ENCODE measurements around the gene IRX5. TPM values are rescaled to one million over a fixed set of nuclear protein-coding genes. Genes with fewer than 3 reads are reported as not detected.

IRX5 gene
- total RNA-seq, 3 donors from 2014 or later (not counting 1 experiment from before 2014, with no cell fraction given) = not detected

DNA sequence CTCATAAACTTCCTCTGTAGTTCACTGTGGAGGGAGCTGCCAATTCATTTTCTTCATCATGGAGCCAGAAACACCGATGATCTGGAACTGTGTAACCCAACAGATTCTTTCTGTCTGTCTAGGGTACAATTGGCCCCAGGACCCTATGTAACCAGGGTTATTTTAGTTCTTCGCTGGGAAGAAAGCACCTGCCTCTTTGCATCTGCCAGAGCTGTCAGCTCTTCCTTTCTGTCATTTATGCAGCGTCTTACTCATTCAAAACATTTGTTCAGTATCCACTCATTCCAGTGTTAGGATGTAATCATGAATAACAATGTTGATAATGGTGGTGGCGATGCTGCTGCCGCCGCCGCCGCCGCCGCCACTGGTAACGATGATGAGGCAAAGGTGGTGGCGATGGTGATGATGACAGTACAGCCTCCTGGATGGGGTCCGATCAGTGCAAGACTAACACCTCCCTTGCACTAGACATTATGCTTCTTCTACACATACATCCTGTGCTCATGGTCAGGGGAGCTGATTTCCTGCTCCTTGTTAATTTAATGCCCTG, 46.1 kb downstream of the IRX5 start:
- Histone ChIP-seq H3K27me3 (ENCODE audit: control insufficient read depth, insufficient read depth, low read length) (no peaks in the 10 kb centered on the region), H3K4me3 (ENCODE audit: low read length) (no peak overlapping the region), H3K36me3 (ENCODE audit: control insufficient read depth, insufficient read depth, low read length) (no peaks in the 10 kb centered on the region), H3K9me3 (ENCODE audit: control insufficient read depth, insufficient read depth, low read length) (no peaks in the 10 kb centered on the region), H3K4me1 (ENCODE audit: control insufficient read depth, insufficient read depth, low read length) (no peaks in the 10 kb centered on the region), H3K27ac (ENCODE audit: low read length) (no peak overlapping the region)
- DNase-seq = no peak
- Mint-ChIP-seq H3K9me3 (no peaks in the 10 kb centered on the region), H3K27me3 (ENCODE audit: low read depth in 2 of 2) (peaks cover 0 to 12% of the 10 kb centered on the region in 2 donors), H3K4me1 (no peaks in the 10 kb centered on the region), H3K27ac (no peak overlapping the region), H3K4me3 (no peak overlapping the region), H3K36me3 (no peaks in the 10 kb centered on the region)
- ATAC-seq = no peak
- TF ChIP-seq, protein P1, sequence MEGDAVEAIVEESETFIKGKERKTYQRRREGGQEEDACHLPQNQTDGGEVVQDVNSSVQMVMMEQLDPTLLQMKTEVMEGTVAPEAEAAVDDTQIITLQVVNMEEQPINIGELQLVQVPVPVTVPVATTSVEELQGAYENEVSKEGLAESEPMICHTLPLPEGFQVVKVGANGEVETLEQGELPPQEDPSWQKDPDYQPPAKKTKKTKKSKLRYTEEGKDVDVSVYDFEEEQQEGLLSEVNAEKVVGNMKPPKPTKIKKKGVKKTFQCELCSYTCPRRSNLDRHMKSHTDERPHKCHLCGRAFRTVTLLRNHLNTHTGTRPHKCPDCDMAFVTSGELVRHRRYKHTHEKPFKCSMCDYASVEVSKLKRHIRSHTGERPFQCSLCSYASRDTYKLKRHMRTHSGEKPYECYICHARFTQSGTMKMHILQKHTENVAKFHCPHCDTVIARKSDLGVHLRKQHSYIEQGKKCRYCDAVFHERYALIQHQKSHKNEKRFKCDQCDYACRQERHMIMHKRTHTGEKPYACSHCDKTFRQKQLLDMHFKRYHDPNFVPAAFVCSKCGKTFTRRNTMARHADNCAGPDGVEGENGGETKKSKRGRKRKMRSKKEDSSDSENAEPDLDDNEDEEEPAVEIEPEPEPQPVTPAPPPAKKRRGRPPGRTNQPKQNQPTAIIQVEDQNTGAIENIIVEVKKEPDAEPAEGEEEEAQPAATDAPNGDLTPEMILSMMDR (IDR thresholded peaks at IDR 0.05) = no peak
- WGBS (ENCODE audit: insufficient coverage) = 93% methylated on average over 12 of the region's 13 CpGs
- intact Hi-C loops (cut with micrococcal nuclease) = no loop called here

- 38% methylated on average over 4 of the region's 4 CpGs for WGBS (ENCODE audit: insufficient coverage)
- no peaks in the 10 kb centered on the region for H3K27me3 ChIP-seq (ENCODE audit: control insufficient read depth, insufficient read depth, low read length)
- Mint-ChIP-seq H3K9me3 (no peaks in the 10 kb centered on the region), H3K27me3 (ENCODE audit: low read depth in 2 of 2) (peaks cover 0 to 12% of the 10 kb centered on the region in 2 donors), H3K27ac (no peak overlapping the region), H3K4me1 (no peaks in the 10 kb centered on the region), H3K4me3 (no peak overlapping the region), H3K36me3 (no peaks in the 10 kb centered on the region)
- intact Hi-C loops (cut with micrococcal nuclease) = no loop called here
- H3K27ac ChIP-seq (ENCODE audit: low read length) = no peak overlapping the region
- H3K36me3 ChIP-seq (ENCODE audit: control insufficient read depth, insufficient read depth, low read length) = no peaks in the 10 kb centered on the region
- TF ChIP-seq, protein P1 (IDR thresholded peaks at IDR 0.05) = no peak
- ATAC-seq (no peak), DNase-seq (no peak)
- no peak overlapping the region for H3K4me3 ChIP-seq (ENCODE audit: low read length)
- no peaks in the 10 kb centered on the region for H3K4me1 ChIP-seq (ENCODE audit: control insufficient read depth, insufficient read depth, low read length)
- H3K9me3 ChIP-seq (ENCODE audit: control insufficient read depth, insufficient read depth, low read length) = no peaks in the 10 kb centered on the region
These were observed 46.5 kb downstream of the IRX5 start for GRCh38 chr16:54977211-54977610.

GRCh38 chr16:54980821-54981220, 50.2 kb downstream of the IRX5 start:
- Mint-ChIP-seq H3K4me3 (no peak overlapping the region), H3K9me3 (no peaks in the 10 kb centered on the region), H3K27ac (no peak overlapping the region), H3K4me1 (no peaks in the 10 kb centered on the region), H3K36me3 (no peaks in the 10 kb centered on the region), H3K27me3 (ENCODE audit: low read depth in 2 of 2) (peaks cover 0 to 6% of the 10 kb centered on the region in 2 donors)
- Histone ChIP-seq H3K27me3 (ENCODE audit: control insufficient read depth, insufficient read depth, low read length) (no peaks in the 10 kb centered on the region), H3K27ac (ENCODE audit: low read length) (no peak overlapping the region), H3K9me3 (ENCODE audit: control insufficient read depth, insufficient read depth, low read length) (no peaks in the 10 kb centered on the region), H3K4me1 (ENCODE audit: control insufficient read depth, insufficient read depth, low read length) (no peaks in the 10 kb centered on the region), H3K36me3 (ENCODE audit: control insufficient read depth, insufficient read depth, low read length) (no peaks in the 10 kb centered on the region), H3K4me3 (ENCODE audit: low read length) (no peak overlapping the region)
- intact Hi-C loops (cut with micrococcal nuclease) = no loop called here
- DNase-seq (no peak), ATAC-seq (no peak)
- TF ChIP-seq, protein P1 (IDR thresholded peaks at IDR 0.05) = no peak
- WGBS (ENCODE audit: insufficient coverage) = 78% methylated on average over 5 of the region's 5 CpGs
